Tibial nerve (tissue), 4 donors: Measurements from ENCODE around the gene EDAR.

ENCODE experiments used
- CTCF ChIP-seq, 5 experiments: fragments of 200-600 bp in 3 of 5; fragments of 450-650 bp in 2 of 5; sonication (generic) in 3 of 5; IDR thresholded peaks; one replicate each; pipeline ENCODE4 v1.5.1; 2016 to 2019; ENCODE audit warnings: antibody characterized with exemption in 5 of 5, mild to moderate bottlenecking in 3 of 5, moderate library complexity in 2 of 5
- EP300 ChIP-seq, 2 donors: sonication (generic); formaldehyde crosslinking; IDR thresholded peaks; one replicate each; pipeline ENCODE4 v1.6.1; 2017; ENCODE audit warnings: antibody characterized with exemption in 2 of 2, mild to moderate bottlenecking in 1 of 2
- POLR2A ChIP-seq, 2 donors: fragments of 450-650 bp; IDR thresholded peaks; one replicate each; pipeline ENCODE4 v1.6.1; 2017; ENCODE audit warnings: antibody characterized with exemption in 2 of 2, mild to moderate bottlenecking in 2 of 2, moderate library complexity in 2 of 2

GRCh38 chr2:108855194-108855593, 133.8 kb downstream of the EDAR start:
- no peak for TF ChIP-seq POLR2A (IDR thresholded peaks at IDR 0.05)
- no peak for TF ChIP-seq EP300 (IDR thresholded peaks at IDR 0.05)
- TF ChIP-seq CTCF (IDR thresholded peaks at IDR 0.05), result no peak
